Measurements from ENCODE around the gene TNIP1. TPM values are rescaled to one million over a fixed set of nuclear protein-coding genes. Genes with fewer than 3 reads are reported as not detected.

Gene TNIP1
- total RNA-seq, 2 experiments from 2014 or later, result 51.4 to 77.5 TPM

- no peak for DNase-seq (ENCODE audit: low spot score)
Observed at GRCh38 chr5:151081431-151082281, 822 bp upstream of the TNIP1 start.

GRCh38 chr5:151079838-151080612 is 809 bp downstream of the TNIP1 start:
- peak overlapping the region; percentile 96 for H3K4me2 ChIP-seq (ENCODE audit: low read length)
- ChIA-PET POLR2A (interaction anchor here (0.7 to 1.9 kb wide), 7 partner anchors 10 to 97 kb away, joined by 3 to 10 read pairs (median 4); no protein-coding TSS in a partner anchor), CTCF (ENCODE audit: unreplicated experiment) (interaction anchor here (0.6 kb wide), 1 partner anchor 44 kb away, joined by 3 read pairs; no protein-coding TSS in a partner anchor)
- no peaks in the 10 kb centered on the region for H3K9me2 ChIP-seq (ENCODE audit: insufficient read depth, low read length)
- BruUV-seq (replicated peaks), result no TSS peak
- DNase-seq (ENCODE audit: low spot score), result no peak
- H3K9me3 ChIP-seq (ENCODE audit: low read length), result no peaks in the 10 kb centered on the region
- peak overlapping the region; percentile 75 for H3K27ac ChIP-seq (ENCODE audit: low read depth, low read length, poor library complexity, severe bottlenecking)
- peaks cover 17% of the 10 kb centered on the region for H3K36me3 ChIP-seq (ENCODE audit: insufficient read depth, low read length)
- peak overlapping the region; percentile 88 for H3K4me3 ChIP-seq (ENCODE audit: low read depth, low read length, poor library complexity, severe bottlenecking)
- intact Hi-C loops (cut with micrococcal nuclease; ENCODE audit: unreplicated experiment), result loop anchor here (2.0 kb wide), 1 partner anchor 45 kb away; no protein-coding TSS in a partner anchor
- peaks cover 36% of the 10 kb centered on the region for H3K79me2 ChIP-seq (ENCODE audit: insufficient read depth, low read depth, low read length)
- H4K20me1 ChIP-seq (ENCODE audit: insufficient read depth, low read length), result peaks cover 13% of the 10 kb centered on the region; the same call in 1 of the 2 replicates
- H3K4me1 ChIP-seq (ENCODE audit: insufficient read depth, low read length, poor library complexity, severe bottlenecking), result peaks cover 53% of the 10 kb centered on the region
- TF ChIP-seq, protein P1, sequence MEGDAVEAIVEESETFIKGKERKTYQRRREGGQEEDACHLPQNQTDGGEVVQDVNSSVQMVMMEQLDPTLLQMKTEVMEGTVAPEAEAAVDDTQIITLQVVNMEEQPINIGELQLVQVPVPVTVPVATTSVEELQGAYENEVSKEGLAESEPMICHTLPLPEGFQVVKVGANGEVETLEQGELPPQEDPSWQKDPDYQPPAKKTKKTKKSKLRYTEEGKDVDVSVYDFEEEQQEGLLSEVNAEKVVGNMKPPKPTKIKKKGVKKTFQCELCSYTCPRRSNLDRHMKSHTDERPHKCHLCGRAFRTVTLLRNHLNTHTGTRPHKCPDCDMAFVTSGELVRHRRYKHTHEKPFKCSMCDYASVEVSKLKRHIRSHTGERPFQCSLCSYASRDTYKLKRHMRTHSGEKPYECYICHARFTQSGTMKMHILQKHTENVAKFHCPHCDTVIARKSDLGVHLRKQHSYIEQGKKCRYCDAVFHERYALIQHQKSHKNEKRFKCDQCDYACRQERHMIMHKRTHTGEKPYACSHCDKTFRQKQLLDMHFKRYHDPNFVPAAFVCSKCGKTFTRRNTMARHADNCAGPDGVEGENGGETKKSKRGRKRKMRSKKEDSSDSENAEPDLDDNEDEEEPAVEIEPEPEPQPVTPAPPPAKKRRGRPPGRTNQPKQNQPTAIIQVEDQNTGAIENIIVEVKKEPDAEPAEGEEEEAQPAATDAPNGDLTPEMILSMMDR (conservative IDR thresholded peaks at IDR 0.05; ENCODE audit: low read length), result no peak
- no peak for TF ChIP-seq EZH2phosphoT487 (IDR thresholded peaks at IDR 0.05; ENCODE audit: borderline replicate concordance, low read depth, low read length)
- peak overlapping the region; percentile 81; the same call in 1 of the 2 replicates for H2AFZ ChIP-seq (ENCODE audit: low read length)

More at GRCh38 chr5:151081431-151082281, 822 bp upstream of the TNIP1 start:
- ChIA-PET CTCF (ENCODE audit: unreplicated experiment) (interaction anchor here (0.6 to 1.0 kb wide), 3 partner anchors 33 to 67 kb away, joined by 3 read pairs; no protein-coding TSS in a partner anchor), POLR2A (interaction anchor here (0.5 to 1.9 kb wide), 14 partner anchors 8 to 671 kb away, joined by 3 to 11 read pairs (median 4); partner anchors contain the start of gene GM2A)
- Histone ChIP-seq H3K36me3 (ENCODE audit: insufficient read depth, low read length) (peaks cover 17% of the 10 kb centered on the region), H3K9me2 (ENCODE audit: insufficient read depth, low read length) (no peaks in the 10 kb centered on the region), H3K79me2 (ENCODE audit: insufficient read depth, low read depth, low read length) (peaks cover 36% of the 10 kb centered on the region), H4K20me1 (ENCODE audit: insufficient read depth, low read length) (peaks cover 13% of the 10 kb centered on the region; the same call in 1 of the 2 replicates), H3K4me3 (ENCODE audit: low read depth, low read length, poor library complexity, severe bottlenecking) (peak overlapping the region; percentile 88), H3K9me3 (ENCODE audit: low read length) (no peaks in the 10 kb centered on the region), H3K4me1 (ENCODE audit: insufficient read depth, low read length, poor library complexity, severe bottlenecking) (peaks cover 67% of the 10 kb centered on the region), H2AFZ (ENCODE audit: low read length) (peak overlapping the region; percentile 81), H3K27ac (ENCODE audit: low read depth, low read length, poor library complexity, severe bottlenecking) (peak overlapping the region; percentile 75), H3K4me2 (ENCODE audit: low read length) (peak overlapping the region; percentile 96)
- no peak for TF ChIP-seq EZH2phosphoT487 (IDR thresholded peaks at IDR 0.05; ENCODE audit: borderline replicate concordance, low read depth, low read length)
- TF ChIP-seq, protein P1 (conservative IDR thresholded peaks at IDR 0.05; ENCODE audit: low read length), result no peak
- TSS peak; percentile 92 for BruUV-seq (replicated peaks)
- intact Hi-C loops (cut with micrococcal nuclease; ENCODE audit: unreplicated experiment), result loop anchor here (1.0 to 2.0 kb wide), 2 partner anchors 43 to 171 kb away; no protein-coding TSS in a partner anchor
